H9 (cell line): ENCODE data around the gene AVPR2. TPM values are rescaled to one million over a fixed set of nuclear protein-coding genes. Genes with fewer than 3 reads are reported as not detected.
A peak's percentile ranks its signal among the peaks of the same experiment; 100 is the strongest.

Experiments used
- DNase-seq: peaks from one replicate; pipeline ENCODE4 v3.0.0-alpha.2; 2017
- H2AFZ ChIP-seq: one replicate; pipeline ENCODE4 v1.6.1; 2013; ENCODE audit warnings: mild to moderate bottlenecking, low read length, control low read depth, moderate library complexity
- H2AK5ac ChIP-seq: 2 replicates; pipeline ENCODE4 v1.6.1; 2013; ENCODE audit warnings: low read length, control low read depth, mixed read lengths; ENCODE audit not compliant: insufficient read length
- H2BK120ac ChIP-seq: one replicate; pipeline ENCODE4 v1.6.1; 2013; ENCODE audit warnings: low read depth, mild to moderate bottlenecking, low read length, control low read depth, inconsistent platforms; ENCODE audit not compliant: poor library complexity, severe bottlenecking
- H2BK12ac ChIP-seq: 2 replicates; pipeline ENCODE4 v1.6.1; 2013; ENCODE audit warnings: low read length, control low read depth, mixed read lengths, low read depth; ENCODE audit not compliant: insufficient read length
- H2BK15ac ChIP-seq: 2 replicates; pipeline ENCODE4 v1.6.1; 2013; ENCODE audit warnings: low read depth, low read length, control low read depth
- H2BK20ac ChIP-seq: one replicate; pipeline ENCODE4 v1.6.1; 2013; ENCODE audit warnings: low read depth, mild to moderate bottlenecking, low read length, control low read depth, inconsistent platforms; ENCODE audit not compliant: poor library complexity, severe bottlenecking
- H2BK5ac ChIP-seq: 2 replicates; pipeline ENCODE4 v1.6.1; 2013; ENCODE audit warnings: low read length, control low read depth, mixed read lengths; ENCODE audit not compliant: insufficient read length
- H3K14ac ChIP-seq: 2 replicates; pipeline ENCODE4 v1.6.1; 2013; ENCODE audit warnings: low read length, control low read depth; ENCODE audit not compliant: insufficient read depth
- H3K18ac ChIP-seq: 2 replicates; pipeline ENCODE4 v1.6.1; 2013; ENCODE audit warnings: low read depth, mild to moderate bottlenecking, mixed read lengths, low read length, control low read depth; ENCODE audit not compliant: insufficient read length
- H3K23ac ChIP-seq: 2 replicates; pipeline ENCODE4 v1.6.1; 2013; ENCODE audit warnings: low read length, control low read depth, mixed read lengths, low read depth; ENCODE audit not compliant: insufficient read length
- H3K23me2 ChIP-seq: 2 replicates; pipeline ENCODE4 v1.6.1; 2013; ENCODE audit warnings: low read depth, mild to moderate bottlenecking, mixed read lengths, low read length, control low read depth; ENCODE audit not compliant: insufficient read length, poor library complexity, severe bottlenecking
- H3K27ac ChIP-seq: 2 replicates; pipeline ENCODE4 v1.5.1; 2013; ENCODE audit warnings: low read length, control low read depth, mixed read lengths, low read depth; ENCODE audit not compliant: insufficient read length
- H3K27me3 ChIP-seq: 2 replicates; pipeline ENCODE4 v1.6.1; 2013; ENCODE audit warnings: low read length, control low read depth, inconsistent platforms; ENCODE audit not compliant: insufficient read depth
- H3K4ac ChIP-seq: 2 replicates; pipeline ENCODE4 v1.6.1; 2013; ENCODE audit warnings: low read depth, mild to moderate bottlenecking, control low read depth, inconsistent platforms, low read length, moderate library complexity
- H3K4me1 ChIP-seq: 2 replicates; pipeline ENCODE4 v1.6.1; 2013; ENCODE audit warnings: low read length, control low read depth, inconsistent platforms; ENCODE audit not compliant: insufficient read depth
- H3K4me2 ChIP-seq: 2 replicates; pipeline ENCODE4 v1.6.1; 2013; ENCODE audit warnings: low read length, control low read depth, mixed read lengths; ENCODE audit not compliant: insufficient read length, insufficient read depth
- H3K56ac ChIP-seq: 2 replicates; pipeline ENCODE4 v1.6.1; 2013; ENCODE audit warnings: low read depth, mild to moderate bottlenecking, mixed read lengths, low read length, control low read depth; ENCODE audit not compliant: insufficient read length
- H3K79me1 ChIP-seq: 2 replicates; pipeline ENCODE4 v1.6.1; 2013; ENCODE audit warnings: low read depth, mild to moderate bottlenecking, moderate library complexity, low read length, control low read depth, inconsistent platforms; ENCODE audit not compliant: insufficient read depth, poor library complexity, severe bottlenecking
- H3K79me2 ChIP-seq: 2 replicates; pipeline ENCODE4 v1.6.1; 2013; ENCODE audit warnings: low read length, control low read depth, inconsistent platforms; ENCODE audit not compliant: insufficient read depth
- H3K9ac ChIP-seq: 2 replicates; pipeline ENCODE4 v1.6.1; 2013; ENCODE audit warnings: low read length, control low read depth, mixed read lengths; ENCODE audit not compliant: insufficient read length; ENCODE audit errors: extremely low read depth
- H3K9me3 ChIP-seq: one replicate; pipeline ENCODE4 v1.6.1; 2013; ENCODE audit warnings: low read depth, low read length, inconsistent platforms; ENCODE audit not compliant: control insufficient read depth
- H3T11ph ChIP-seq: one replicate; pipeline ENCODE4 v1.6.1; 2013; ENCODE audit warnings: mild to moderate bottlenecking, low read length, control low read depth, inconsistent platforms
- H4K20me1 ChIP-seq: one replicate; pipeline ENCODE4 v1.6.1; 2013; ENCODE audit not compliant: control insufficient read depth, insufficient read length, insufficient read depth
- H4K5ac ChIP-seq: 2 replicates; pipeline ENCODE4 v1.6.1; 2013; ENCODE audit warnings: low read depth, mild to moderate bottlenecking, mixed read lengths, low read length, control low read depth; ENCODE audit not compliant: insufficient read length
- H4K8ac ChIP-seq: replicated peaks from 2 replicates; pipeline ENCODE4 v1.6.1; 2013; ENCODE audit warnings: low read length, control low read depth, mixed read lengths, low read depth; ENCODE audit not compliant: insufficient read length
- H4K91ac ChIP-seq: 2 replicates; pipeline ENCODE4 v1.6.1; 2013; ENCODE audit warnings: low read depth, mild to moderate bottlenecking, moderate library complexity, mixed read lengths, low read length, control low read depth; ENCODE audit not compliant: insufficient read length
- H3K27ac Mint-ChIP-seq, 3 experiments: 2 replicates in 2 of 3; 3 replicates in 1 of 3; pipeline ENCODE4 v1.8.0; 2020 to 2021; ENCODE audit warnings: mixed read lengths in 3 of 3, mild to moderate bottlenecking in 1 of 3, moderate library complexity in 1 of 3
- H3K27me3 Mint-ChIP-seq: 2 replicates; pipeline ENCODE4 v1.8.0; 2021; ENCODE audit warnings: low read depth, mild to moderate bottlenecking, moderate library complexity, mixed read lengths
- H3K36me3 Mint-ChIP-seq, 3 experiments: 2 replicates in 2 of 3; 3 replicates in 1 of 3; pipeline ENCODE4 v1.8.0; 2020 to 2021; ENCODE audit warnings: low read depth in 3 of 3, mixed read lengths in 3 of 3; ENCODE audit not compliant: insufficient read depth in 1 of 3
- H3K4me1 Mint-ChIP-seq, 2 experiments: 2 replicates each; pipeline ENCODE4 v1.8.0; 2020; ENCODE audit warnings: mixed read lengths in 2 of 2
- H3K4me3 Mint-ChIP-seq, 2 experiments: 2 replicates in 1 of 2; 3 replicates in 1 of 2; pipeline ENCODE4 v1.8.0; 2020 to 2021; ENCODE audit warnings: mild to moderate bottlenecking in 2 of 2, mixed read lengths in 2 of 2, moderate library complexity in 1 of 2
- H3K9me3 Mint-ChIP-seq, 2 experiments: 2 replicates in 1 of 2; 3 replicates in 1 of 2; pipeline ENCODE4 v1.8.0; 2020; ENCODE audit warnings: mild to moderate bottlenecking in 2 of 2, mixed read lengths in 2 of 2, moderate library complexity in 1 of 2
- WGBS: extraction: QIAGEN DNeasy Blood & Tissue Kit; methylation state at CpG from one replicate; pipeline ENCODE4 v1.1.7; 2013; ENCODE audit warnings: missing lambda C conversion rate, low lambda C conversion rate, mixed read lengths; ENCODE audit not compliant: insufficient read length; ENCODE audit errors: extremely low coverage; 5-methylcytosine and 5-hydroxymethylcytosine counted together
- total RNA-seq: library from RNA; stranded (reverse); gene quantifications from 2 replicates; pipeline ENCODE4 v1.2.1, GENCODE V29; 2021
- TF ChIP-seq, protein P1 (sequence below): fragments of 200-600 bp; sonication (generic); conservative IDR thresholded peaks from 3 replicates; pipeline ENCODE4 v1.8.0; 2021; ENCODE audit warnings: antibody characterized with exemption, mild to moderate bottlenecking

Gene AVPR2
- total RNA-seq, 1 experiment from 2014 or later = not detected

DNA sequence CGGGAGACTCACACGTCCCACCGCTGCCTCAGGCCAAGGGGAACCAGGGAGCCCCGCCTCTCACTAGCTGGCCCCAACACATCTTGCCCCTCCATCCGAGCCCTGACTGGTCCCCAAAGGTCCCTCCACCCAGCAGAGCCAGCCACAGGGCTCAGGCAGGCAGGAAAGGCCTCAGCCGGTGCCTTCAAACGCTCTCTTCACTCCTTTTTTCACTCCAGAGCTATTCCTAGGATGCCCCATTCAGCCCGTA lies 23.1 kb downstream of the AVPR2 start:
- peaks cover 55 to 71% of the 10 kb centered on the region in 2 experiments for H3K9me3 Mint-ChIP-seq
- peaks cover 11 to 32% of the 10 kb centered on the region in 2 experiments for H3K4me1 Mint-ChIP-seq
- no peak overlapping the region for H4K8ac ChIP-seq

More for the DNA sequence above, 23.1 kb downstream of the AVPR2 start:
- peak overlapping the region; percentile 77 to 94 (median 78); a peak in 5 of 7 replicates for H3K27ac Mint-ChIP-seq
- Histone ChIP-seq H3T11ph (no peak overlapping the region), H3K9ac (peak overlapping the region; percentile 45), H2AFZ (no peak overlapping the region), H3K79me2 (no peaks in the 10 kb centered on the region), H3K4ac (no peak overlapping the region), H2BK120ac (no peak overlapping the region), H3K9me3 (peaks cover 15% of the 10 kb centered on the region), H3K27me3 (no peaks in the 10 kb centered on the region), H2BK12ac (no peak overlapping the region), H3K23ac (no peak overlapping the region), H3K79me1 (no peaks in the 10 kb centered on the region), H3K14ac (peak overlapping the region; percentile 55; the same call in 1 of the 2 replicates), H4K20me1 (no peaks in the 10 kb centered on the region), H3K27ac (no peak overlapping the region), H3K56ac (no peak overlapping the region), H3K4me2 (peak overlapping the region; percentile 52), H4K91ac (no peak overlapping the region), H4K5ac (no peak overlapping the region), H3K4me1 (no peaks in the 10 kb centered on the region), H2BK5ac (no peak overlapping the region), H2BK20ac (no peak overlapping the region), H3K23me2 (peaks cover 22% of the 10 kb centered on the region), H2BK15ac (no peak overlapping the region), H3K18ac (peak overlapping the region; percentile 78), H2AK5ac (no peak overlapping the region)
- DNase-seq = no peak
- no CpG with 5 or more reads among the region's 8 CpGs for WGBS
- TF ChIP-seq, protein P1, sequence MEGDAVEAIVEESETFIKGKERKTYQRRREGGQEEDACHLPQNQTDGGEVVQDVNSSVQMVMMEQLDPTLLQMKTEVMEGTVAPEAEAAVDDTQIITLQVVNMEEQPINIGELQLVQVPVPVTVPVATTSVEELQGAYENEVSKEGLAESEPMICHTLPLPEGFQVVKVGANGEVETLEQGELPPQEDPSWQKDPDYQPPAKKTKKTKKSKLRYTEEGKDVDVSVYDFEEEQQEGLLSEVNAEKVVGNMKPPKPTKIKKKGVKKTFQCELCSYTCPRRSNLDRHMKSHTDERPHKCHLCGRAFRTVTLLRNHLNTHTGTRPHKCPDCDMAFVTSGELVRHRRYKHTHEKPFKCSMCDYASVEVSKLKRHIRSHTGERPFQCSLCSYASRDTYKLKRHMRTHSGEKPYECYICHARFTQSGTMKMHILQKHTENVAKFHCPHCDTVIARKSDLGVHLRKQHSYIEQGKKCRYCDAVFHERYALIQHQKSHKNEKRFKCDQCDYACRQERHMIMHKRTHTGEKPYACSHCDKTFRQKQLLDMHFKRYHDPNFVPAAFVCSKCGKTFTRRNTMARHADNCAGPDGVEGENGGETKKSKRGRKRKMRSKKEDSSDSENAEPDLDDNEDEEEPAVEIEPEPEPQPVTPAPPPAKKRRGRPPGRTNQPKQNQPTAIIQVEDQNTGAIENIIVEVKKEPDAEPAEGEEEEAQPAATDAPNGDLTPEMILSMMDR = no peak
- no peaks in the 10 kb centered on the region; the same call in 1 of the 2 replicates for H3K27me3 Mint-ChIP-seq
- peaks cover 19 to 36% (median 26%) of the 10 kb centered on the region in 3 experiments for H3K36me3 Mint-ChIP-seq
- H3K4me3 Mint-ChIP-seq = peak overlapping the region; percentile 71 to 83
